NOMO-1 treated with DMSO at 0.1 percent for 48 hours (cell line): ENCODE data around the gene MYO1C.
"Not testable (repeated sequence)": the region's sequence is repeated elsewhere in the genome, so short reads cannot be mapped to it uniquely, and the experiment has no call there.

Experiments
- DNase-seq: peaks from one replicate; lab custom pipeline; 2025; ENCODE audit not compliant: unreplicated experiment; lab: John Stamatoyannopoulos, UW

MYO1C gene

GRCh38 chr17:1467898-1468492, 24.5 kb downstream of the MYO1C start:
- peak; percentile 90 for DNase-seq

DNA sequence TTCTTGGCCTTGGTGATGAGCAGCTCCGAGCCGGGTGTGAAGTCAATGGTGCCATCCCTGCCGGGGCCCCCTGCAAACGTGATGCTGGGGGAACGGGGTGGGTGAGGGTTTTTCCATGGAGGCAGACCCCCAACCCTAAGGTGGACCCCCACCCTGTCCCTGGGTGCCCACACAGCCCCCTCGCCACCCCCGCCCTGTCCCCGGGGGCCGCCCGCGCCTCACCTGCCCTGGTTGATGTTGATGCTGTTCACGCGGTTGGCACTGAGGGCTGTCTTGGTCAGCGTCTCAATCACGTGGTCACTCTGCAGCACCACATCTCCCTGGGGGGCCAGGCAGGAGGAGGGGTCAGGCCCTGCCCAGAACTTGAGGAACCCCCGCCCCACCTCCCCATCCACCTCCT, 25.2 kb downstream of the MYO1C start:
- no peak for DNase-seq

DNA sequence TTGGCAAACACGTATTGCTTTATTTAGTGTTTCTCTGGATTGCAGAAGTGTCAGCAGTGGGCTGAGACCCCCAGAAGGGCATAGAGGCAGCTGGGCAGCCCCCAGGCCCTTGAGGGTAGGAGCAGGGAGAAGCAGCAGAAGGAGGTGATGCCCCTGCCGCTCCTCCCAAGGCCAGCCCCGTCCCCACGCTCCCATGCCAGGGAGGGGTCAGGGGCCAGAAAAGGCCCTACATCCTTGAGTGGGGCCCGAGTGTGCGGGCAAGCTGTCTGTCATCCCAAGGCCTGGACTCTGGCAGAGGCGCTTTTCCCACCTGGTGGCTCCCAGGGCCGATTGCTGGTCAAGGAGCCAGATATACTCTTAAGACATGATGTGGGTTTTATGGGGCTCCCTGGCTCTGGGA, 28.3 kb downstream of the MYO1C start:
- DNase-seq: no peak

- peak; percentile 4 for DNase-seq
These were observed 30.0 kb downstream of the MYO1C start for GRCh38 chr17:1462164-1463112.

DNA sequence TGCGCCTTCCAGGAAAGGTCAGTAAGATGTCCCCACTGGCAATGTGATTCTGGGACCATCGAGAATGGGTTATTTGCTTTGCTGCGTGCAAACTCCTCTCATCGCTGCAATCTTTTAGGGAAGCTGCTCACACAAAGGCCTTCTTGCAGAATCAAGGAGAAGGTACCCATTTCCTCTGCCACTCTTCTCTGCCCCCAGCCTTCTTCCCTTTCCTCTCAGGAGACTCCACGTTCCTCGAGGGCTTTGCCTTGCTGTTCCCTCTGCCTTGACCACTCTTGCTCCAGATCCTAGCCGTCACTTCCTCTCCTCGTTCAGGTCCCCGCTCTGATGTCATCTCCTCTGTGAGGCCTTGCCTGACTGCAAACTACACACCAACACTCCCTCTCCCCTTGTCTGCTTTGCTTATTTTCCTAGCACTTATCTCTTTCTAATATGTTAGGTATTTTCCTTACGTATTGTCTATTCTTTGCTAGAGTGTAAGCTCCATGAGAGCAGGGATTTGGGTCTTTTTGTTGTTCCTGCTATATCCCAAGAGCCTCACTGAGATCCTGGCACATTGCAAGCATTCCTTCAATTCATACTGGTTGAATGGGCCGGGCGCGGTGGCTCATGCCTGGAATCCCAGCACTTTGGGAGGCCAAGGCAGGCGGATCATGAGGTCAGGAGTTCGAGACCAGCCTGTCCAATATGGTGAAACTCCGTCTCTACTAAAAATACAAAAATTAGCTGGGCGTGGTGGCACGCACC, 31.1 kb downstream of the MYO1C start:
- DNase-seq: peak; percentile 19

DNA sequence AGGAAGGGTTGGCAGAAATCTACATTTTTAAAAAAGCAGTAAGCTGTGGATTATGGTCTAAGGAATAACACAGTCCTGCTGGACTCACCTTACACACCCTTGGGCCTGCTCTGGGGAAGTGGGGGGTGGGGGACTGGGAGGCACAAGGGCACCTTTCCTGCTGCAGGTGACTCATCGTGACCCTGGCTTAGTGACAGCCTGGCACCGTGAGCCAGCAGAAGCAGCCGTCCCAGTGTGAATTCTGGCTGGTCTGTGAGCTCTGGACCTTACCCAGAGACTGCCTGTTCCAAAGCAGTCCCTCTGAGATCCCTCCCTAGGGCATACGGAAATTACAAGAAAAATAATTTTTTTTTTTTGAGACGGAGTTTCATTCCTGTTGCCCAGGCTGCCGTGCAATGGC, 32.3 kb downstream of the MYO1C start:
- no peak for DNase-seq

DNA sequence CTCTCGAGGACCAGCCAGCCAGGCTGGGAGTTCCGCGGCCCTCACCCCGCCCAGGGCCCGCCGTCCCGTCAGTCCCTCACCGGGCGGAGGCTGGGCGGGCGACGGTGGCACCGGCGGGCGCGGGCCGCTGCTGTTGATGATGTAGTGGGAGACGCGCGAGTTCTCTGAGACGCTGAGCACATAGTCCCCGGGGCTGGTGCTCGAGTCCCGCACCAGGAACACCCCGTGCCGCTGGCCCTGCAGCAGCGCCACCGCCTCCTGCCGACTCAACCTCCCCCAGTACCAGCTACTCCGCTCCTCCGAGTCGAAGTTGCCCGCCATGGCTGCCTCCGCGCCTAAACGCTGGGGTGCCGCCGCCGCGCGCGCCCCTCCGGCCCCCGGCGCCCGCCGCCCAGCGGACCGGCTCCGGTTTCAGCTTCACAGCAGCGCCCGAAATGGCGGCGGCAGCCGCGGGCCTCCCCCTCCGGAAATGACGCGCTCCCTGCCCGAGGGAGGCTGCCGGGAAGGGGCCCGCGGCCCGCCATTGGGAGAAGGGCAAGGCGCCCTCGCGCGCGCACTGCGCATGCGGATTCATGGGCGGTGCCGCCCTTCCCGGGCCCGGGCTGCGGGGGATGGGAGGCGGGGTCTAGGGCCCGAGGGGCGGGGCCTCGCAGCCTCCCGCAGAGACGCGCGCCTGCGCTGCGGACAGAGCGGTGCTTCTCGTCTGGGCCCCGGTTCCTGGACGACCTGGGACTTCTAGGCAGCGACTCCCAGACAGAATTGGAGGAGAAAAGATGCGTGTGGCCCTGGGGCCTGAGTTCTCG, 36.5 kb downstream of the MYO1C start, which contains the start of gene CRK:
CRK (minus strand) TSS at position 436 of the 803 bp plus-strand sequence; CDS start at position 321, 115 bp downstream.
- DNase-seq: peak; percentile 87

- peak; percentile 45 for DNase-seq
These were observed 37.1 kb downstream of the MYO1C start for GRCh38 chr17:1455291-1455796.

GRCh38 chr17:1454541-1454940, 37.9 kb downstream of the MYO1C start:
- DNase-seq: no peak

DNA sequence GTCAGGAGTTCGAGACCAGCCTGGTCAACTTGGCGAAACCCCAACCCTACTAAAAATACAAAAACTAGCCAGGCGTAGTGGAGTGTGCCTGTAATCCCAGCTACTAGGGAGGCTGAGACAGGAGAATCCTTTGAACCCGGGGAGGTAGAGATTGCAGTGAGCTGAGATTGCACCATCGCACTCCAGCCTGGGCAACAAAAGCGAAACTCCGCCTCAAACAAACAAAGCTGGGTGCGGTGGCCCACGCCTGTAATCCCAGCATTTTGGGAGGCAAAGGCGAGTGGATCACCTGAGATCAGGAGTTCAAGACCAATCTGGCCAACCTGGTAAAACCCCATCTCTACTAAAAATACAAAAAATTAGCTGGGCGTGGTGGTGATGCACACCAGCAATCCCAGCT, 38.8 kb downstream of the MYO1C start:
- DNase-seq: not testable (repeated sequence)

GRCh38 chr17:1452836-1453235, 39.6 kb downstream of the MYO1C start:
- no peak for DNase-seq

DNA sequence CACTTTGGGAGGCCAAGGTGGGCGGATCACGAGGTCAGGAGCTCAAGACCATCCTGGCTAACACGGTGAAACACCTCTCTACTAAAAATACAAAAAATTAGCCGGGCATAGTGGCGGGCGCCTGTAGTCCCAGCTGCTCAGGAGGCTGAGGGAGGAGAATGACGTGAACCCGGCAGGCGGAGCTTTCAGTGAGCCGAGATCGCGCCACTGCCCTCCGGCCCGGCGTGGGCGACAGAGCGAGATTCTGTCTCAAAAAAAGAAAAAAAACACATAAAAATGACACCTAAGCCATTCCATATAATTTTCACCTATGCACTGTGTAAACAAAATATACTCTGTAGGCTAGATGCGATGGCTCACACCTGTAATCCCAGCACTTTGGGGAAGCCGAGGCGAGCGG, 42.2 kb downstream of the MYO1C start:
- DNase-seq: not testable (repeated sequence)

GRCh38 chr17:1449412-1449967, 43.0 kb downstream of the MYO1C start:
- no peak for DNase-seq

- no peak for DNase-seq
These were observed 45.4 kb downstream of the MYO1C start for GRCh38 chr17:1447052-1447451.

DNA sequence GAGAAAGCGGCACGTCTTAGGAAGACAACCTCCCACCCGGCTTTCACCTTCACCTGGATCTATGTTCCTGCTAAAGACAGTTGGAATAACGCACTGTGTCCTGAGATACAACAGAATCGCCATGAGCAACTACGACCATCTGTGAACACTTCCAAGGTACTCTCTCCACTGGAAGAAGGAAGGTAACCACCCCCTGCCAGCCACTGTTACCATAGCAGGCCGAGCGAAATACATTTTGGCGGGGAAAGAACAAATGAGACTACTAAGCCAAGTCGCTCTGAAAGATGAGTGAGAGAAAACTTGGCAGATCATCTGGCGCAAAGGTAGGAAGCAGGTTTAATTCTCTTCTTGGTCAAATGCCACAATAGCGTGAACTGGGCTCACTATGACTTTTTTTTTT, 46.3 kb downstream of the MYO1C start:
- DNase-seq: no peak

GRCh38 chr17:1445695-1446094, 46.8 kb downstream of the MYO1C start:
- not testable (repeated sequence) for DNase-seq

DNA sequence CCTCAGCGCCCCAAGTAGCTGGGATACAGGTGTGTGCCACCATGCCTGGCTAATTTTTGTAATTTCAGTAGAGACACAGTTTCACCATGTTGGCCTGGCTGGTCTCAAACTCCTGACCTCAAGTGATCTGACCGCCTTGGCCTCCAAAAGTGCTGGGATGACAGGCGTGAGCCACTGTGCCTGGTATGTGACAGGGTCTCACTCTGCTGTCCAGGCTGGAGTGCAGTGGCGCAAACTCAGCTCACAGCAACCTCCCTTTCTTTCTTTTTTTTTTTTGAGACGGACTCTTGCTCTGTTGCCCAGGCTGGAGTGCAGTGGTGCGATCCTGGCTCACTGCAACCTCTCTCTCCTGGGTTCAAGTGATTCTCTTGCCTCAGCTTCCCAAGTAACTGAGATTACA, 49.8 kb downstream of the MYO1C start:
- not testable (repeated sequence) for DNase-seq

- DNase-seq: no peak
These were observed 50.3 kb downstream of the MYO1C start for GRCh38 chr17:1442187-1442586.

DNA sequence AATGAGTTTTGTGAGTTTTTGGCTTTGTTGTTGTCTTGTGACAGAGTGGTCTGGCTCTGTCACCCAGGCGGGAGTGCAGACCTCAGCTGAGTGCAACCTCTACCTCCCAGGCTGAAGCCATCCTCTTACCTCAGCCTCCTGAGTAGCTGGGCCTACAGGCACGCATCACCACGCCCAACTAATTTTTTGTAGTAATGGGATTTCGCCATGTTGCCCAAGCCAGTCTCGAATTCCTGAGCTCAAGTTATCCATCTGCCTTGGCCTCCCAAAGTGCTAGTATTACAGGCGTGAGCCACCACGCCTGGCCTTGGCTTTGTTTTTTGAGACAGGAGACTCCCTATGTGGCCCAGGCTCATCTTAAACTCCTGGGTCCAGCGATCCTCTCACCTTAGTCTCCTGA, 51.6 kb downstream of the MYO1C start:
- DNase-seq: no peak

GRCh38 chr17:1438593-1439083, 53.8 kb downstream of the MYO1C start:
- DNase-seq: no peak
